ENCODE data around the gene TIMP2. TPM values are rescaled to one million over a fixed set of nuclear protein-coding genes. Genes with fewer than 3 reads are reported as not detected.
"Not testable (repeated sequence)": the region's sequence is repeated elsewhere in the genome, so short reads cannot be mapped to it uniquely, and the experiment has no call there.

The TIMP2 gene
- total RNA-seq, result 278 and 322 TPM in 2 replicates

GRCh38 chr17:78925234-78925633 is at the start of gene TIMP2:
Gene TIMP2 (minus strand): TSS chr17:78925387. CDS start chr17:78925088, 299 bp downstream.
- no peak for DNase-seq (ENCODE audit: extremely low read depth, low read depth, low spot score)

DNA sequence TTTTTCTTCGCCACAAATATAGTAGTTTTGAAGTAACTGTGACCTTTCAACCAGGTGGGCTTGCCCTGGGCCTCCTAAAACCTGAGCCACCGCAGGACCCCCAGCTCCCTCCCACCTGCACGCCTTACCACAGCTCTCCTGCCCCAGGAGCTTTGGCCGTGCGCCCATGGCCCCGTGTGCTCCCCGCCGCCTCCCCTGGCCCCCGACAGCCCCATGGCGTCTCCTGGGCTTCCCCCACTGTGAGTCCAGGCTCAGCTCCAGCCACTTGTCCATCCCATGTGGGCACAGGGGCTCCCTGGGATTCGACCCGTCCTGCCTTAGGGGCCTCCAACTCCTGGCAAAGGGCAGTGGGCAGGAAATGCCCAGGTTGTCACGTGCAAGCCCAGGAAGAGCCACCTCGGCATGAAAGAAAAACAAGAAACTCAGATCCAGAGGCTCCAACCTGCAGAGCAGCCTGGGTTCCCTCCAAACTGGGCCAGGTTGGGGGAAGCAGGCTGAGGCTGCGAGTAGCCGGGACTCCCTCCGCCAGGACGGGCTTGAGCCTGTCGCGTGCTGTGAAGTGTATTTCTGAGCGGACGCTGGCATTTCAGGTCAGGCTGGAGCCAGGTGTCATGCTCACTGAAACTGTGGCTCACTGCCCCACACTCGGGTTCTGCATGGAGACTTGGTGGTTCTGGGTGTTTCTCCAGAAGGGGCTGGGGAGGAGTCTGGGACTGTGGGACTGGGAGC is 48.8 kb upstream of the TIMP2 start:
- no peak for DNase-seq (ENCODE audit: extremely low read depth, low read depth, low spot score)

GRCh38 chr17:78973196-78973595 is 48.0 kb upstream of the TIMP2 start:
- no peak for DNase-seq (ENCODE audit: extremely low read depth, low read depth, low spot score)

- DNase-seq (ENCODE audit: extremely low read depth, low read depth, low spot score), result no peak
Measured at GRCh38 chr17:78972507-78973105, 47.4 kb upstream of the TIMP2 start.

DNA sequence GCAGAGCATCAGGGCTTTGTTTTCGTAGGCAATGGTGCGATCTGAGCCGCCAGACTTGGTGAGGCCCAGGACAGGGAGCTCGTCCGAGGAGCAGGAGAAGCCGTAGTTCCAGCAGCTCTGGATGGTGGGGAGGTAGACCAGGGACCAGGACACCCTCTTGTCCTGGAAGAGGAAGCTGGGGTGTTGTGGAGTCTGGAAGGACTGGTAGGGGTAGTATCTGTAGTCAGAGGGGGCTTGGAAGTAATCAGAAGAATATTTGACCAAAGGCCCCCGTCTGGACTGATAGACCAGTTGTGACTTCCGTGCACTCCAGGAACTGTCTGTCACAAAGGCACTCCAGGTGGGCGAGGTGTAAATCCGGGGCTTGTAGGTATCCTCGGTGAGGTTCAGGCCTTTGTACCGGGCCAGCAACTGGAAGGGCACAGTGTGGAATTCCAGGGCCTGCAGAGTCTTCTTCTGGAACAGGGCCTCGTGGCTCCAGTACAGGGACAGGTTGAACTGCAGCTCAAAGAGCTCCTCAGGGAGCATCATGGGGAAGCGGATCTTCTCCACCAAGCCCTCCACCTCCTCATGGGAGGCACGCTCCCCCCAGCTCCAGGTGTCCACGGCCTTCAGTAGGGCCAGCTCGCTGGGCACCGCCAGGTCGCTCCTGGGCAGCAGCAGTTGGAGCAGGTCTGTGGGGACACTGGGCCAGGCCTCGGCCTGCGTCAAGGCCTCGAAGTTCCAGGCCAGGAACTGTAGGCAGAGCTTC is 46.7 kb upstream of the TIMP2 start:
- no peak for DNase-seq (ENCODE audit: extremely low read depth, low read depth, low spot score)

DNA sequence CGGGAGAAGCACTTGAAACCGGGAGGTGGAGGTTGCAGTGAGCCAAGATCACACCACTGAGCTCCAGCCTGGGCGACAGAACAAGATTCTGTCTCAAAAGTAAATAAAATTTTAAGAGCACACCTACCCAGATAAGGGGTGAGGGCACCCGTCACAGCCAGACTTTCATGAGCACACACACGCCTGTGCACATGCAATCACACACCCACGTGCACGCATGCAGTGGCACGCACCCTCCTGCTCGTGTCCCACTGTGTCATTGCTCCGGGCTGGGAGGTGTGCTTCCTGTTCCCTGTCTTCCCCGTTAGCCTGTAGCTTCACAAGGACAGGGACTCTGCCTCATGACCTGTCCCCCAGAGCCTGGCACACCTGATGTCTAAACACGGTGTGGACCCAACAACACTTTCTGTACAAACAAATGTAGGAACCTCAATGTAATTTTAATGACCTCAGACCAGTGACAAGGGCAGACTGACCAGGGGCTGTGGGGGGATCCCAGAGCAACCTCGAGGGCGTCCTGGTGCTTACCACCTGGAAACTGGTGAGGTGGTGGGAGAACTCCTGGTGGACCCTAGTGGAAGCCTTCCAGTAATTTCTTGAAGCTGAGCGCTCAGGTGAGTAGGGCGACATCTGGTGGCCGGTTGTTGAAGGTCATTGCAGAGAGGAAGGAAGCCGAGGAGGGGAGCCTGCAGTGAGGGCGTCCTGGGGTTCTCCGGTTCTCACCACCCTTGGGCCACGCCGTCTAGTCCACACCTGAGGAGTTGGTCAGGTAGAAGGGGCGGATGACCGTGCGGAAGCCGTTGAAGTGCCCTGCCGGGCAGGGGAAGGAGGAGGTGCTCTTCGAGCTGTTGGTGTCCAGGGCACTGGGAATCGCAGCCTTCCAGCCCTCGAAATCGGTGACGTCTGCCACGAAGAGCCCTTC is 45.9 kb upstream of the TIMP2 start:
- DNase-seq (ENCODE audit: extremely low read depth, low read depth, low spot score), result no peak

DNA sequence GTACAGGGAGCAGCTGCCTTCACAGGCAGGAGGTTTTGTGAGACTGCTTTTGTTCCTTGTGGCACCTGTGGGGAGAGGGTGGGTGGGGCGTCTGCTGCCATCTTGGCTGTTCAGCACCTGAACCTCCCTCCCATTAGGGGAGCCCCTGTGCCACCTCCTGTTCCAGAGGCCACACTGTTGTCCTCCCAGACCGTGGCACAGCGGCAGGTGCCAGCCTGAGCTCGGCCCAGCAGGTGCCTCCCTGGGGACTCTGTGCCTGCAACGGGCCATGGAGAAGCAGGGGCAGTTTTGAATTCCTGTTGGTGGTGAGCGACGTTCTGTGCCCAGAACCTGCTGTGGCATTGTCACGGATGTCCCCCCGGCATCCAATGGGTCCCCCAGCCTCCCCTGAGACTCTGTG is 44.7 kb upstream of the TIMP2 start:
- no peak for DNase-seq (ENCODE audit: extremely low read depth, low read depth, low spot score)

GRCh38 chr17:78967782-78968362 is 42.7 kb upstream of the TIMP2 start:
- DNase-seq (ENCODE audit: extremely low read depth, low read depth, low spot score), result no peak

GRCh38 chr17:78966910-78967600 is 41.9 kb upstream of the TIMP2 start:
- DNase-seq (ENCODE audit: extremely low read depth, low read depth, low spot score), result no peak

- DNase-seq (ENCODE audit: extremely low read depth, low read depth, low spot score), result no peak
Measured at GRCh38 chr17:78966123-78966813, 41.1 kb upstream of the TIMP2 start.

DNA sequence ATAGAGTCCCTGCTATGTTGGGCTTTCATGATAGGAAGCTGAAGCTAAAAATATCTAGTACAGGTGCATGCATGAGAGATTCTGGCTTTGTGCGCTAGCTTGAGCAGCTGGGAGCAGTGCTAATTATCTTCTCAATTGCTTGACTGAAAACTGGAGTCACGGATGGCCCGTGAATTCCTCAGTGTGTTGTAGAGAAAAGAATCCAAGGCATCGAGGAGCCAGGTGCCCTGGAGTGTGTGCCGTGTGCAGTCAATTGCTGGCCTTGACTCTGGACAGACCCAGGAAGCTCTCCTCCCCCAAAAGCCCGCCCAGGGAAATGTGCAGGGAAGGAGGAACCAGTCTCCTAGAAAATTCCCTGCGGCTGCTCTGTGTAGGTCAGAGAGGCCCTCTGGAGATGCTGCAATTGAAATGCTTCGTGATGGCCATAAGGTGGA is 40.3 kb upstream of the TIMP2 start:
- DNase-seq (ENCODE audit: extremely low read depth, low read depth, low spot score), result no peak

- DNase-seq (ENCODE audit: extremely low read depth, low read depth, low spot score), result no peak
Measured at GRCh38 chr17:78963378-78963777, 38.2 kb upstream of the TIMP2 start.

DNA sequence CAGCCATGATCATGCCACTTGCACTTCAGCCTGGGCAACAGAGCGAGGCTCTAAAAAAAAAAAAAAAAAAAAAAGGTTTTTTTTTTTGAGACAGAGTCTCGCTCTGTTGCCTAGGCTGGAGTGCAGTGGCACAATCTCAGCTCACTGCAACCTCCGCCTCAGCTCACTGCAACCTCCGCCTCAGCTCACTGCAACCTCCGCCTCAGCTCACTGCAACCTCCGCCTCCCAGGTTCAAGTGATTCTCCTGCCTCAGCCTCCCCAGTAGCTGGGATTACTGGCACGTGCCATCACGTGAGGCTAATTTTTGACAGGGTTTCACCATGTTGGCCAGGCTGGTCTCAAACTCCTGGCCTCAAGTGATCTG is 37.8 kb upstream of the TIMP2 start:
- DNase-seq (ENCODE audit: extremely low read depth, low read depth, low spot score), result not testable (repeated sequence)

DNA sequence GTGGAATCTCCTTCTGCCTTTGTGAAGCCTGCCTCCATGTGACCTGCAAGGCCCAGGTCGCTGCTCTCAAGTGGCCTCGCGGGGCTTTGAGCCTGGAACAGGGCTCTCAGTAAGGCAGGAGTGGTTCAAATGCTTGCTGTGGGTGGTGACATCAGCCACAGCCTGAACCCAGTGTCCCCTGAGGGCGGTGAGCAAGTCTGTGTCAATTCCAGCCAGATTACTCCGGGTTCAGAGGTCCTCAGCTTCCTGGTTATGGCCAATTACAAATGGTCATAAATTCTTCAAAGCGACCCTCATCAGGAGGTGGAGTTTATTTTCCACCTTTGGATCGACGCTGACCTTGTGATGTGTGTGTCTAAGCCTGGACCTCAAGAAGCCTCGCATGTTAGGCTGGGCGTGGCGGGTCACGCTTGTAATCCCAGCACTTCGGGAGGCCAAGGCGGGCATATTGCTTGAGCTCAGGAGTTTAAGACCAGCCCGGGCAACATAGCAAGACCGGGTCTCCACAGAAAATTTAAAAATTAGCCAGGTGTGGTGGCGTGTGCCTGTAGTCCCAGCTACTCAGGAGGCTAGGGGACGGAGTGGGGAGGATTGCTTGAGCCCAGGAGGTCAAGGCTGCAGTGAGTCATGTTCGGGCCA is 37.3 kb upstream of the TIMP2 start:
- no peak for DNase-seq (ENCODE audit: extremely low read depth, low read depth, low spot score)

DNA sequence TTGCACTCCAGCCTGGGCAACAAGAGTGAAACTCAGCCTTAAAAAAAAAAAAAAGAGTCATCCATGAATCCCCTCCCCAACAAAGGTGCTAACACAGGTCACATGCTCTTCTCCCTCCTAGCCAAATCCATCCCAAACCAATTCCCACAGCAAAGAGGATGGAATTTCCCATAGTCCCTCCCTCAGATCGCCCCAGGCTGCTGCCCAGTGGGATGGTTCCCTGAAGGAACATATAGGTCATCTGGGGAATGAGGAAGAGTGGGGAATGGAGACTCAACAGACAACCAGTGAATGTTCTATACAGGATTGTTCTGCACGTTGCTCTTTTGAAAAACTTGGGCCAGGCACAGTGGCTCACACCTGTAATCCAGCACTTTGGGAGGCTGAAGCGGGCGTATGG is 36.4 kb upstream of the TIMP2 start:
- no peak for DNase-seq (ENCODE audit: extremely low read depth, low read depth, low spot score)

DNA sequence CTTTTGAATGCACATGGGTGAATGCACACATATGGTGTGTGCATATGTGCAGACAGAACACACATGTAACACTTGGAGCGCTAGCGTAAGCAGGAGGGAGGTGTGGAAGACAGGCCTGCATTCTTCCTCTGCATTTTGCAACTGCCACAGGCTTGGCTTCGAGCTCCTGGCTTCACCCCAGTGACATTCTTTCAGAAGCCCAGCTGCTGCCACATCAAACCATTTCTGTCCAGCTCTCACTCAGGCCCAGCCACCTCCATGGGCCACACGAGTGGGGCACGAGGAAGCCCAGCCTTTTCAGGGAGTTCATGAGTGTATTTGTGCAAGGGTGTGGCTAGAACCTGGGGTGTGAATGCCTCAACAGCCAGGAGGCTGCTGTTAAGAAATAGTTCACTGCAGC is 35.7 kb upstream of the TIMP2 start:
- no peak for DNase-seq (ENCODE audit: extremely low read depth, low read depth, low spot score)

- DNase-seq (ENCODE audit: extremely low read depth, low read depth, low spot score), result no peak
Measured at GRCh38 chr17:78959803-78960202, 34.6 kb upstream of the TIMP2 start.

- DNase-seq (ENCODE audit: extremely low read depth, low read depth, low spot score), result no peak
Measured at GRCh38 chr17:78958641-78959127, 33.5 kb upstream of the TIMP2 start.

GRCh38 chr17:78957128-78957527 is 31.9 kb upstream of the TIMP2 start:
- DNase-seq (ENCODE audit: extremely low read depth, low read depth, low spot score), result no peak

Data from glomerular endothelial cell (primary cell).